HepG2 (cell line): ENCODE measurements around the gene KIF1C. TPM values are rescaled to one million over a fixed set of nuclear protein-coding genes. Genes with fewer than 3 reads are reported as not detected.

ENCODE experiments used
- CEBPG ChIP-seq: IDR thresholded peaks from 2 replicates; pipeline ENCODE4 v1.6.1; 2016
- FOXK2 ChIP-seq: fragments of 450-650 bp; IDR thresholded peaks from 2 replicates; pipeline ENCODE4 v1.6.1; 2016
- FOXM1 ChIP-seq: sonication (generic); formaldehyde crosslinking; IDR thresholded peaks from 2 replicates; pipeline ENCODE4 v1.5.0; 2020; ENCODE audit warnings: missing genetic modification reagents
- HINFP ChIP-seq: sonication (generic); formaldehyde crosslinking; IDR thresholded peaks from 2 replicates; pipeline ENCODE4 v1.4.0; 2020; ENCODE audit warnings: low read depth, mild to moderate bottlenecking, missing genetic modification reagents
- HOXA5 ChIP-seq: sonication (generic); formaldehyde crosslinking; IDR thresholded peaks from 2 replicates; pipeline ENCODE4 v1.4.0; 2020; ENCODE audit warnings: missing genetic modification reagents
- JUND ChIP-seq: sonication (generic); formaldehyde crosslinking; IDR thresholded peaks from 2 replicates; pipeline ENCODE4 v1.8.0; 2022; ENCODE audit warnings: mild to moderate bottlenecking, missing genetic modification reagents
- KDM3A ChIP-seq: IDR thresholded peaks from 2 replicates; pipeline ENCODE4 v1.6.1; 2018; ENCODE audit warnings: low read depth, missing compliant biosample characterization
- MZF1 ChIP-seq: sonication (generic); formaldehyde crosslinking; IDR thresholded peaks from 2 replicates; pipeline ENCODE4 v1.8.1; 2023; ENCODE audit warnings: mild to moderate bottlenecking, missing genetic modification reagents, borderline replicate concordance
- PHF20 ChIP-seq: sonication (generic); formaldehyde crosslinking; IDR thresholded peaks from 2 replicates; pipeline ENCODE4 v1.5.0; 2020; ENCODE audit warnings: mild to moderate bottlenecking, missing genetic modification reagents
- PRMT3 ChIP-seq: sonication (generic); formaldehyde crosslinking; IDR thresholded peaks from 2 replicates; pipeline ENCODE4 v1.8.1; 2022; ENCODE audit warnings: low read depth, mild to moderate bottlenecking, moderate library complexity, missing genetic modification reagents, borderline replicate concordance
- RCOR2 ChIP-seq: IDR thresholded peaks from 2 replicates; pipeline ENCODE4 v1.6.1; 2016; ENCODE audit warnings: missing biosample characterization, missing genetic modification reagents
- TARDBP ChIP-seq: sonication (generic); formaldehyde crosslinking; IDR thresholded peaks from 2 replicates; pipeline ENCODE4 v1.8.0; 2022; ENCODE audit warnings: mild to moderate bottlenecking, missing genetic modification reagents
- ZBTB43 ChIP-seq: sonication (generic); formaldehyde crosslinking; conservative IDR thresholded peaks from 2 replicates; pipeline ENCODE4 v1.4.0; 2020; ENCODE audit warnings: missing genetic modification reagents
- ZNF160 ChIP-seq: sonication (generic); formaldehyde crosslinking; IDR thresholded peaks from 2 replicates; pipeline ENCODE4 v1.8.0; 2022; ENCODE audit warnings: mild to moderate bottlenecking, inconsistent platforms, missing genetic modification reagents
- ZNF670 ChIP-seq: sonication (generic); formaldehyde crosslinking; IDR thresholded peaks from 2 replicates; pipeline ENCODE4 v1.8.0; 2022; ENCODE audit warnings: mild to moderate bottlenecking, missing genetic modification reagents, borderline replicate concordance
- ZNF674 ChIP-seq: sonication (generic); formaldehyde crosslinking; IDR thresholded peaks from 2 replicates; pipeline ENCODE4 v1.5.0; 2020; ENCODE audit warnings: low read depth, mild to moderate bottlenecking, missing genetic modification reagents
- ZNF704 ChIP-seq: sonication (generic); formaldehyde crosslinking; IDR thresholded peaks from 2 replicates; pipeline ENCODE4 v1.8.1; 2023; ENCODE audit warnings: mild to moderate bottlenecking, inconsistent platforms, moderate library complexity, missing genetic modification reagents, borderline replicate concordance
- ZNF792 ChIP-seq: IDR thresholded peaks from 2 replicates; pipeline ENCODE4 v1.6.1; 2016
- ZNF816 ChIP-seq: sonication (generic); formaldehyde crosslinking; IDR thresholded peaks from 2 replicates; pipeline ENCODE4 v1.8.0; 2022; ENCODE audit warnings: missing genetic modification reagents, mild to moderate bottlenecking, borderline replicate concordance
- ZNF83 ChIP-seq: sonication (generic); formaldehyde crosslinking; IDR thresholded peaks from 2 replicates; pipeline ENCODE4 v1.4.0; 2020; ENCODE audit warnings: missing genetic modification reagents, mild to moderate bottlenecking, borderline replicate concordance
- ZSCAN9 ChIP-seq: IDR thresholded peaks from 2 replicates; pipeline ENCODE4 v1.6.1; 2016; ENCODE audit warnings: borderline replicate concordance
- polyA plus RNA-seq, 8 experiments: library from polyadenylated mRNA; depleted of rRNA in 3 of 8; stranded (reverse) in 7 of 8; unstranded in 1 of 8; fragments of >200 nt; fragmentation: Illumina TruSeq in 4 of 8; extraction: Trizol in 4 of 8; gene quantifications; 2 replicates each; pipeline versions ENCODE4 v1.2.1 to v1.2.3, GENCODE V29; 2011 to 2016; ENCODE audit warnings: low read depth in 4 of 8, missing spikeins in 1 of 8, mixed read lengths in 1 of 8; ENCODE audit not compliant: insufficient read depth in 1 of 8
- total RNA-seq, 5 experiments: library from RNA; depleted of rRNA; stranded (reverse); fragments of >200 nt; fragmentation: Illumina TruSeq; extraction: Trizol; gene quantifications; 2 replicates each; pipeline ENCODE4 v1.2.3, GENCODE V29; 2016; ENCODE audit warnings: low read depth in 1 of 5

The KIF1C gene
- total and polyA plus RNA-seq, 2 of the 13 experiments (the other 11 are each of a cell fraction or from before 2014, with no cell fraction given) = 70.0 to 104 TPM

- TF ChIP-seq JUND (CRISPR knock-in tag) (no peak), PRMT3 (no peak), KDM3A (CRISPR knock-in tag) (0 out of 2 replicates have a peak, but pooled peaks have one; percentile 17), ZNF792 (CRISPR knock-in tag) (no peak), ZNF816 (CRISPR knock-in tag) (no peak), ZNF83 (CRISPR knock-in tag) (no peak), CEBPG (peak; percentile 54), FOXM1 (CRISPR knock-in tag) (no peak), PHF20 (CRISPR knock-in tag) (no peak), ZNF704 (CRISPR knock-in tag) (no peak), ZSCAN9 (CRISPR knock-in tag) (no peak), RCOR2 (CRISPR knock-in tag) (no peak), FOXK2 (no peak), ZNF670 (CRISPR knock-in tag) (no peak), ZNF674 (CRISPR knock-in tag) (no peak), MZF1 (CRISPR knock-in tag) (no peak), ZBTB43 (CRISPR knock-in tag) (0 out of 2 replicates have a peak, but pooled peaks have one; percentile 40), HOXA5 (CRISPR knock-in tag) (0 out of 2 replicates have a peak, but pooled peaks have one; percentile 25), HINFP (CRISPR knock-in tag) (no peak), TARDBP (CRISPR knock-in tag) (no peak), ZNF160 (no peak)
These were observed 28.1 kb upstream of the KIF1C start (continued) for GRCh38 chr17:4969551-4970173.
